Lower leg skin (tissue), 4 donors: Measurements from ENCODE around the gene PRLR. TPM values are rescaled to one million over a fixed set of nuclear protein-coding genes. Genes with fewer than 3 reads are reported as not detected.
"Not testable (repeated sequence)": the region's sequence is repeated elsewhere in the genome, so short reads cannot be mapped to it uniquely, and the experiment has no call there.

Experiments used
- DNase-seq, 2 donors: peaks; one replicate each; pipeline ENCODE4 v3.0.0-alpha.2; 2019; ENCODE audit warnings: low spot score in 2 of 2
- H3K4me3 ChIP-seq: fragments of 200-600 bp; sonication (generic); 2 replicates; pipeline ENCODE4 v1.5.1; 2017; ENCODE audit warnings: mild to moderate bottlenecking, low read depth; ENCODE audit not compliant: poor library complexity, severe bottlenecking
- POLR2A ChIP-seq, 2 donors: fragments of 450-650 bp; IDR thresholded peaks; one replicate each; pipeline ENCODE4 v1.6.1; 2016 to 2017; ENCODE audit warnings: antibody characterized with exemption in 2 of 2, mild to moderate bottlenecking in 1 of 2, moderate library complexity in 1 of 2
- WGBS, 2 donors: methylation state at CpG; one replicate each; pipeline ENCODE4 v1.1.5; 2018; 5-methylcytosine and 5-hydroxymethylcytosine counted together
- intact Hi-C: fragments of 100-400 bp; cut with DNase I; formaldehyde crosslinking; loops from one replicate; pipeline ENCODE4 v1.15.0; 2023; ENCODE audit warnings: low total_unique reads
- total RNA-seq, 4 donors: library from RNA; depleted of rRNA; stranded (reverse); fragments of >200 nt; gene quantifications; one replicate each; pipeline ENCODE4 v1.1.0, GENCODE V29; 2016
- TF ChIP-seq, protein P1 (sequence below), 3 donors: fragments of 450-650 bp; IDR thresholded peaks; one replicate each; pipeline ENCODE4 v1.5.1; 2016; ENCODE audit warnings: antibody characterized with exemption in 3 of 3, mild to moderate bottlenecking in 3 of 3, moderate library complexity in 2 of 3

Gene PRLR
- total RNA-seq, 4 donors from 2014 or later = 6.1 to 11.4 (median 8.1) TPM

DNA sequence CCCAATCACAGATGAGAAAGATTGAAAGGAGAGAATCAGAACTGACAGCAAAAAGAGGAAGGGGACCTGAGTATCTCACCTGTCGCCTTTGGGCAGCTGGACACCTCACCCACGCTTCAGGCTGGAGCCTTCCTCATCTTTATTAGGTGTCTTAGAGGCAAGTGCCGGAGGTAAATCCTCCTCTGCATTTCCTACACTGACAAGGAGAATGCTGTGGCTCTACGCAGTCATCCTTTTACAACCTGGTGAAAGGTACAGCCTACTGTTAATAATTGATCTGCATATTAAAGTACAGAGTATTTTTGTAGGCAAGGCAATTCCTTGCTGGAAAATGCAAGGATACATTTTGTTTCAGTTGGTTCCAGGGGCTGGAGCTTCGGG, 34.8 kb downstream of the PRLR start:
- H3K4me3 ChIP-seq = no peak overlapping the region
- WGBS, 2 donors = 94 to 95% methylated on average over 5 of the region's 5 CpGs
- TF ChIP-seq POLR2A (IDR thresholded peaks at IDR 0.05) = no peak
- TF ChIP-seq, protein P1, sequence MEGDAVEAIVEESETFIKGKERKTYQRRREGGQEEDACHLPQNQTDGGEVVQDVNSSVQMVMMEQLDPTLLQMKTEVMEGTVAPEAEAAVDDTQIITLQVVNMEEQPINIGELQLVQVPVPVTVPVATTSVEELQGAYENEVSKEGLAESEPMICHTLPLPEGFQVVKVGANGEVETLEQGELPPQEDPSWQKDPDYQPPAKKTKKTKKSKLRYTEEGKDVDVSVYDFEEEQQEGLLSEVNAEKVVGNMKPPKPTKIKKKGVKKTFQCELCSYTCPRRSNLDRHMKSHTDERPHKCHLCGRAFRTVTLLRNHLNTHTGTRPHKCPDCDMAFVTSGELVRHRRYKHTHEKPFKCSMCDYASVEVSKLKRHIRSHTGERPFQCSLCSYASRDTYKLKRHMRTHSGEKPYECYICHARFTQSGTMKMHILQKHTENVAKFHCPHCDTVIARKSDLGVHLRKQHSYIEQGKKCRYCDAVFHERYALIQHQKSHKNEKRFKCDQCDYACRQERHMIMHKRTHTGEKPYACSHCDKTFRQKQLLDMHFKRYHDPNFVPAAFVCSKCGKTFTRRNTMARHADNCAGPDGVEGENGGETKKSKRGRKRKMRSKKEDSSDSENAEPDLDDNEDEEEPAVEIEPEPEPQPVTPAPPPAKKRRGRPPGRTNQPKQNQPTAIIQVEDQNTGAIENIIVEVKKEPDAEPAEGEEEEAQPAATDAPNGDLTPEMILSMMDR (IDR thresholded peaks at IDR 0.05) = no peak
- intact Hi-C loops = no loop called here
- DNase-seq = no peak

DNA sequence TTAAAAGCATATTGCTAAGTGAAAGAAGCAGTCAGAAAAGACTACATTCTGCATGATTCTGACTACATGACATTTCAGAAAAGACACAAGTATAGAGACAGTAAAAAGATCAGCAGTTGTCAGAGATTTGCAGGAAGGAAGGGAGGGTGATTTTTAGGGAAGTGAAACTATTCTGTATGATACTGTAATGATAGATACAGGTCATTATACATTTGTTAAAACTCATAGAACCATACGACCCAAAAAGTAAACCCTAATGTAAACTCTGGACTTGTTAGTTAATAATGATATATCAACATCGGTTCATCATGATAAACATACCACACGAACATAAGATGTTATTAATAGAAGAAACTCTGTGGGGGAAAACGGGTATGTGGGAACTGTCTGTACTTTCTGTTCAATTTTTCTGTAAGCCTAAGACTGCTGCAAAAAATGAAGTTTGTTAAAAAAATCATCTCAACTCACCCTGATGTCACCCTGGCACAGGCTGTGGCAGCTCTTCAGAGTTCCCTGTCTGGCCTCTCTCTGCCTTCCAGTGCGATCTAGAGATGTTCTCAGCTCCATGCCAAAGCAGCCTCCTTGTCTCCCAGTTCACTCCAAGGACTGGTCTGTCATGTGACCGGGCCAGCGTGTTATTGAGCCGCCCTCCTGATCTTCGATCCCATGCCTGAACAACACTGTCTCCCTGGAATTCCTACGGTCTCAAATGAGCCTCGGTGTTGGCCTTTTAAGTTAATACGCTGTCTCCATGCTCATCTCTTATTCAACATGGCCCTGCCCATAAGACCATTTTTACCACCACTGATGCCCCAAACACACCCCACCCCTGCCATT, 35.4 kb downstream of the PRLR start:
- intact Hi-C loops = no loop called here
- 80 to 83% methylated on average over 12 of the region's 12 CpGs for WGBS, 2 donors
- TF ChIP-seq, protein P1 (IDR thresholded peaks at IDR 0.05) = no peak
- TF ChIP-seq POLR2A (IDR thresholded peaks at IDR 0.05) = no peak
- no peak for DNase-seq
- H3K4me3 ChIP-seq = no peak overlapping the region

DNA sequence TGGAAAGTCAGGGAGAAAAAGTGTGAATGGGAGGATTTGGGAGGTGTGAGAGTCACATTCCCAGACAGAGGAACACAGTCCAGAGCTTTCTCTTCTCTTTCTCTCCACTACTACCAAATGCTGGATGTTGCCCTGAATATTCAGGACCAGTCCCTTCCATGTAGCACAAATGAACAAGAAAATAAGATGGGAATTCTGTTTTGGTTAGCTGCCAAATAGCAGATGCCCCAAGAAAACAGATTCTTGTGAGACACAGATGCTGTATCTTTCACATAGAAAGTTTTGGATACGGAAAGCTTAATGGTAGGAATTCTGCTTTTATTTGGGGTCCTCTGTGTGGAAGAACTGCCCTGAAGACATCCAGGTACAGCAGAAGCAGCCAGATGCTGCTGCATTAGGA, 37.8 kb downstream of the PRLR start:
- intact Hi-C loops = no loop called here
- DNase-seq = no peak
- TF ChIP-seq, protein P1 (IDR thresholded peaks at IDR 0.05) = no peak
- TF ChIP-seq POLR2A (IDR thresholded peaks at IDR 0.05) = no peak
- 92 to 100% methylated on average over 1 of the region's 1 CpG for WGBS, 2 donors
- no peak overlapping the region for H3K4me3 ChIP-seq

DNA sequence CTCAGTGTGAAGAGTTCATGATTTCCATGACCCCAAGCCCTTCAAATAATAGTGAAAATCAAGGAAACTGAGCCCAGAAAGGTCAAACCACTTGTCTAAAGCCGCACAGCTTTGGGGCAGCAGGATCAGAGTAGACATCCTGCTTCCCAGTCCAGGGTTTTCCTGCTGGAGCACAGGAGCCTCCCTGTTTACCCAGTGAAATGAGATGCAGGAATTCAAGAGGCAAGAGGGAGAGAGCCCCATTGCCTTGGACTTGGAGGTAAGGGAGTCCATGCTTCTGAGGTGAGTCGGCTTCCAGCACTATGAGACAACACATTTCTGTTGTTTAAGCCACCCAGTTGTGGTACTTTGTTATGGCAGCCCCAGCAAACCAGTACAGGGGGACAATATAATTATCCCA, 40.5 kb downstream of the PRLR start:
- intact Hi-C loops, H3K4me3 ChIP-seq, DNase-seq: not testable (repeated sequence)
- 95 to 98% methylated on average over 2 of the region's 2 CpGs for WGBS, 2 donors

DNA sequence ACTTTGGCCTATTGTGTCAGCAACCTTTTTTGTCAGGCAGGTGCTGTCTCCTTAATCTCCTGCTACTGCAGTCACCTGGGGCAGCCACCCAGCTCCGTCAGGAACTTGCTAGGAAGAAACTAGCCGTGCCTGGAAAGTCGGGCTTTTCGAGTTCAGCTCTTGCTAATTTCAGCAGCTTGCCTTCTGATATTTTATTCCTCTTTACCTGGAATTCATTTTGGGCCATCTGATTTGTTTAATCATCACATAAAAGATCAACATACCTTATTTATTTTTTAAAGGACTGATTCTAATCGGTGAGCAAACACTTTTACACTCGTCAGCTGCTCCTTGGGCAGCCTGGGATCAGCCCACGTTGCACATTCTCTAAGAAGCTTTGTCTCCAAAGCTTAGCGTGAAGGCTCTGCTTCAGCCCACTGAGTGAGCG, 42.2 kb downstream of the PRLR start:
- no peak overlapping the region for H3K4me3 ChIP-seq
- DNase-seq = no peak
- WGBS, 2 donors = 69 to 75% methylated on average over 9 of the region's 9 CpGs
- TF ChIP-seq, protein P1 (IDR thresholded peaks at IDR 0.05) = no peak
- TF ChIP-seq POLR2A (IDR thresholded peaks at IDR 0.05) = no peak
- intact Hi-C loops = no loop called here

DNA sequence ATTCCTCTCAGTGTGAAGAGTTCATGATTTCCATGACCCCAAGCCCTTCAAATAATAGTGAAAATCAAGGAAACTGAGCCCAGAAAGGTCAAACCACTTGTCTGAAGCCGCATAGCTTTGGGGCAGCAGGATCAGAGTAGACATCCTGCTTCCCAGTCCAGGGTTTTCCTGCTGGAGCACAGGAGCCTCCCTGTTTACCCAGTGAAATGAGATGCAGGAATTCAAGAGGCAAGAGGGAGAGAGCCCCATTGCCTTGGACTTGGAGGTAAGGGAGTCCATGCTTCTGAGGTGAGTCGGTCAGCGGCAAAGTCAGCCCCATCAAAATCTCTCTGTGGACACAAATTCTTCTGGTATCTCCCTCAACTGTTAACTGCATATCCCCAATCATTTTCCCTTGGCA, 42.7 kb downstream of the PRLR start:
- DNase-seq, intact Hi-C loops, H3K4me3 ChIP-seq: not testable (repeated sequence)
- 87 to 93% methylated on average over 3 of the region's 3 CpGs for WGBS, 2 donors

DNA sequence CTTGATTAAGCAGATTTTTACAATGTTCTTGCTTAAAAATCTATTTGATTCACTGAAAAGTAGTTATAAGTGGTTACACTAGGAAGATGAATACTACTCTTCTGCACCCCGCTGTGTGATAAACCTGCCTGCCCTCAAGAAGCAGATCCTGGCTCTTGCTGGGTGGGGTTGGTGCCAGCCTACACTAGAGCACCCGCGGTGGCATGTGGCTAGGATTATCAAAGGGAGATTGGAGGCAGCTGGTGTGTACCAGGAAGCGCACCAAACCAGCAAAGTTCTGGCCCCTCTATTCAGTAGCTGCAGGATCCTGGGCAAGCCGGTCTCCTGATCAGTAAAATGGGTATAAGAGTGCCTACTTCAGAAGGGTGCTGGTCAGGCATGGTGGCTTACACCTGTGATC, 43.5 kb downstream of the PRLR start:
- WGBS, 2 donors = 92 to 95% methylated on average over 5 of the region's 5 CpGs
- intact Hi-C loops = no loop called here
- no peak for DNase-seq
- H3K4me3 ChIP-seq = no peak overlapping the region
- TF ChIP-seq, protein P1 (IDR thresholded peaks at IDR 0.05) = no peak
- no peak for TF ChIP-seq POLR2A (IDR thresholded peaks at IDR 0.05)
